ENCODE measurements around the gene BMP15. TPM values are rescaled to one million over a fixed set of nuclear protein-coding genes. Genes with fewer than 3 reads are reported as not detected.

Gene BMP15
- not detected for polyA plus RNA-seq

GRCh38 chrX:50910685-50911176 lies at the start of gene BMP15:
TSS of gene BMP15 (plus strand) at chrX:50910735. CDS start at chrX:50910784, 49 bp downstream.
- peaks cover 0 to 1% (median 0%) of the 10 kb centered on the region in 3 donors for H3K9me3 Mint-ChIP-seq
- H3K27me3 Mint-ChIP-seq: peaks cover 2% of the 10 kb centered on the region
- no peaks in the 10 kb centered on the region for H3K4me1 Mint-ChIP-seq
- H3K4me3 Mint-ChIP-seq: no peak within 1 kb of the TSS
- no peaks in the 10 kb centered on the region for H3K36me3 Mint-ChIP-seq
- no peak within 1 kb of the TSS for H3K27ac Mint-ChIP-seq

GRCh38 chrX:50863471-50863870 lies 47.1 kb upstream of the BMP15 start:
- Mint-ChIP-seq H3K27ac (no peak overlapping the region), H3K4me1 (no peaks in the 10 kb centered on the region), H3K36me3 (no peaks in the 10 kb centered on the region), H3K4me3 (no peak overlapping the region), H3K27me3 (peaks cover 3% of the 10 kb centered on the region), H3K9me3 (no peaks in the 10 kb centered on the region)

GRCh38 chrX:50865311-50865710 lies 45.2 kb upstream of the BMP15 start:
- Mint-ChIP-seq H3K9me3 (no peaks in the 10 kb centered on the region), H3K27ac (no peak overlapping the region), H3K36me3 (no peaks in the 10 kb centered on the region), H3K27me3 (peaks cover 3% of the 10 kb centered on the region), H3K4me3 (no peak overlapping the region), H3K4me1 (no peaks in the 10 kb centered on the region)

- Mint-ChIP-seq H3K27ac (no peak overlapping the region), H3K36me3 (no peaks in the 10 kb centered on the region), H3K4me1 (no peaks in the 10 kb centered on the region)
These were observed 38.5 kb upstream of the BMP15 start for GRCh38 chrX:50871922-50872453.

GRCh38 chrX:50874876-50875275 lies 35.7 kb upstream of the BMP15 start:
- Mint-ChIP-seq H3K36me3 (no peaks in the 10 kb centered on the region), H3K4me3 (no peak overlapping the region), H3K27ac (no peak overlapping the region), H3K9me3 (no peaks in the 10 kb centered on the region), H3K27me3 (peaks cover 7% of the 10 kb centered on the region), H3K4me1 (no peaks in the 10 kb centered on the region)

More at GRCh38 chrX:50871922-50872453, 38.5 kb upstream of the BMP15 start:
- H3K4me3 Mint-ChIP-seq: peak overlapping the region in 1 of 4 donors; percentile 70
- no peaks in the 10 kb centered on the region for H3K9me3 Mint-ChIP-seq
- peaks cover 7% of the 10 kb centered on the region for H3K27me3 Mint-ChIP-seq

GRCh38 chrX:50876551-50876950 lies 34.0 kb upstream of the BMP15 start:
- H3K4me1 Mint-ChIP-seq: no peaks in the 10 kb centered on the region
- H3K27me3 Mint-ChIP-seq: peaks cover 4% of the 10 kb centered on the region
- H3K9me3 Mint-ChIP-seq: no peaks in the 10 kb centered on the region
- no peak overlapping the region for H3K4me3 Mint-ChIP-seq
- no peaks in the 10 kb centered on the region for H3K36me3 Mint-ChIP-seq
- H3K27ac Mint-ChIP-seq: no peak overlapping the region

- Mint-ChIP-seq H3K4me3 (no peak overlapping the region), H3K36me3 (no peaks in the 10 kb centered on the region), H3K9me3 (no peaks in the 10 kb centered on the region), H3K27me3 (peaks cover 3% of the 10 kb centered on the region), H3K4me1 (no peaks in the 10 kb centered on the region), H3K27ac (no peak overlapping the region)
These were observed 33.2 kb upstream of the BMP15 start for GRCh38 chrX:50877310-50877709.

GRCh38 chrX:50881028-50881427 lies 29.5 kb upstream of the BMP15 start:
- no peaks in the 10 kb centered on the region for H3K36me3 Mint-ChIP-seq
- H3K4me3 Mint-ChIP-seq: no peak overlapping the region
- no peaks in the 10 kb centered on the region for H3K9me3 Mint-ChIP-seq
- H3K27ac Mint-ChIP-seq: no peak overlapping the region
- H3K27me3 Mint-ChIP-seq: peaks cover under 1% of the 10 kb centered on the region
- H3K4me1 Mint-ChIP-seq: no peaks in the 10 kb centered on the region

- Mint-ChIP-seq H3K9me3 (peaks cover 0 to 8% (median 0%) of the 10 kb centered on the region in 3 donors), H3K27ac (no peak overlapping the region), H3K4me1 (no peaks in the 10 kb centered on the region), H3K4me3 (no peak overlapping the region), H3K27me3 (peaks cover 5% of the 10 kb centered on the region), H3K36me3 (no peaks in the 10 kb centered on the region)
These were observed 21.7 kb upstream of the BMP15 start for GRCh38 chrX:50888884-50889283.

- Mint-ChIP-seq H3K27ac (no peak overlapping the region), H3K27me3 (peaks cover 5% of the 10 kb centered on the region), H3K9me3 (peaks cover 0 to 8% (median under 1%) of the 10 kb centered on the region in 3 donors), H3K36me3 (no peaks in the 10 kb centered on the region), H3K4me3 (no peak overlapping the region), H3K4me1 (no peaks in the 10 kb centered on the region)
These were observed 21.0 kb upstream of the BMP15 start for GRCh38 chrX:50889582-50889981.

GRCh38 chrX:50893047-50893446 lies 17.5 kb upstream of the BMP15 start:
- Mint-ChIP-seq H3K27me3 (peaks cover 5% of the 10 kb centered on the region), H3K27ac (no peak overlapping the region), H3K9me3 (peaks cover 0 to 10% (median 1%) of the 10 kb centered on the region in 3 donors)

GRCh38 chrX:50893466-50893865 lies 17.1 kb upstream of the BMP15 start:
- H3K27ac Mint-ChIP-seq: no peak overlapping the region
- peaks cover 0 to 10% (median 1%) of the 10 kb centered on the region in 3 donors for H3K9me3 Mint-ChIP-seq
- H3K27me3 Mint-ChIP-seq: peaks cover 5% of the 10 kb centered on the region
- H3K36me3 Mint-ChIP-seq: no peaks in the 10 kb centered on the region
- no peaks in the 10 kb centered on the region for H3K4me1 Mint-ChIP-seq
- H3K4me3 Mint-ChIP-seq: no peak overlapping the region

More at GRCh38 chrX:50893047-50893446, 17.5 kb upstream of the BMP15 start:
- H3K4me1 Mint-ChIP-seq: no peaks in the 10 kb centered on the region
- no peaks in the 10 kb centered on the region for H3K36me3 Mint-ChIP-seq
- H3K4me3 Mint-ChIP-seq: no peak overlapping the region

- Mint-ChIP-seq H3K27me3 (no peaks in the 10 kb centered on the region), H3K27ac (no peak overlapping the region), H3K36me3 (no peaks in the 10 kb centered on the region), H3K4me1 (no peaks in the 10 kb centered on the region), H3K9me3 (peaks cover 0 to 1% (median 0%) of the 10 kb centered on the region in 3 donors), H3K4me3 (no peak overlapping the region)
These were observed 5.2 kb upstream of the BMP15 start for GRCh38 chrX:50905334-50905733.

- Mint-ChIP-seq H3K9me3 (no peaks in the 10 kb centered on the region), H3K27ac (no peak overlapping the region), H3K36me3 (no peaks in the 10 kb centered on the region), H3K27me3 (peaks cover 2% of the 10 kb centered on the region), H3K4me3 (no peak overlapping the region), H3K4me1 (no peaks in the 10 kb centered on the region)
These were observed 3.0 kb downstream of the BMP15 start for GRCh38 chrX:50913520-50913919.

GRCh38 chrX:50920132-50920531 lies 9.6 kb downstream of the BMP15 start:
- H3K36me3 Mint-ChIP-seq: peaks cover 2% of the 10 kb centered on the region
- H3K9me3 Mint-ChIP-seq: peaks cover 0 to 1% (median 0%) of the 10 kb centered on the region in 3 donors
- H3K4me3 Mint-ChIP-seq: no peak overlapping the region
- H3K27me3 Mint-ChIP-seq: no peaks in the 10 kb centered on the region
- no peak overlapping the region for H3K27ac Mint-ChIP-seq
- no peaks in the 10 kb centered on the region for H3K4me1 Mint-ChIP-seq

GRCh38 chrX:50927127-50927526 lies 16.6 kb downstream of the BMP15 start:
- Mint-ChIP-seq H3K9me3 (peaks cover 0 to 4% (median 0%) of the 10 kb centered on the region in 3 donors), H3K4me1 (no peaks in the 10 kb centered on the region), H3K27ac (no peak overlapping the region)

More at GRCh38 chrX:50927127-50927526, 16.6 kb downstream of the BMP15 start:
- Mint-ChIP-seq H3K27me3 (no peaks in the 10 kb centered on the region), H3K4me3 (no peak overlapping the region), H3K36me3 (no peaks in the 10 kb centered on the region)
